HepG2 (cell line): ENCODE data around the gene FITM1. TPM values are rescaled to one million over a fixed set of nuclear protein-coding genes. Genes with fewer than 3 reads are reported as not detected.
A peak's percentile ranks its signal among the peaks of the same experiment; 100 is the strongest.

Experiments
- AGO2 ChIP-seq: fragments of 200-400 bp; formaldehyde crosslinking; optimal IDR thresholded peaks from 2 replicates; pipeline ENCODE3; 2017; ENCODE audit warnings: mild to moderate bottlenecking, low read depth, low read length, moderate library complexity
- AHR ChIP-seq: IDR thresholded peaks from 2 replicates; pipeline ENCODE4 v1.6.1; 2018; ENCODE audit warnings: missing genetic modification reagents, missing compliant biosample characterization
- BCL6 ChIP-seq: IDR thresholded peaks from 2 replicates; pipeline ENCODE4 v1.6.1; 2016; ENCODE audit warnings: missing genetic modification reagents, missing compliant biosample characterization
- DRAP1 ChIP-seq: IDR thresholded peaks from 2 replicates; pipeline ENCODE4 v1.6.1; 2016; ENCODE audit warnings: missing genetic modification reagents, missing compliant biosample characterization
- EHMT2 ChIP-seq: fragments of 200-600 bp; sonication (generic); IDR thresholded peaks from 2 replicates; pipeline ENCODE4 v1.7.0; 2017; ENCODE audit warnings: antibody characterized with exemption, low read depth, low read length, borderline replicate concordance
- HOXA7 ChIP-seq: sonication (generic); formaldehyde crosslinking; IDR thresholded peaks from 2 replicates; pipeline ENCODE4 v1.8.1; 2022; ENCODE audit warnings: mild to moderate bottlenecking, missing genetic modification reagents, moderate library complexity
- MZF1 ChIP-seq: sonication (generic); formaldehyde crosslinking; IDR thresholded peaks from 2 replicates; pipeline ENCODE4 v1.8.1; 2023; ENCODE audit warnings: mild to moderate bottlenecking, missing genetic modification reagents, borderline replicate concordance
- PRMT3 ChIP-seq: sonication (generic); formaldehyde crosslinking; IDR thresholded peaks from 2 replicates; pipeline ENCODE4 v1.8.1; 2022; ENCODE audit warnings: low read depth, mild to moderate bottlenecking, moderate library complexity, missing genetic modification reagents, borderline replicate concordance
- SALL1 ChIP-seq: sonication (generic); formaldehyde crosslinking; IDR thresholded peaks from 2 replicates; pipeline ENCODE4 v1.8.0; 2022; ENCODE audit warnings: mild to moderate bottlenecking, missing genetic modification reagents
- SAP130 ChIP-seq: IDR thresholded peaks from 2 replicates; pipeline ENCODE4 v1.6.1; 2016; ENCODE audit warnings: low read depth
- STAT5B ChIP-seq: sonication (generic); formaldehyde crosslinking; IDR thresholded peaks from 2 replicates; pipeline ENCODE4 v1.4.0; 2020; ENCODE audit warnings: missing genetic modification reagents
- THAP11 ChIP-seq: IDR thresholded peaks from 2 replicates; pipeline ENCODE4 v1.6.1; 2016; ENCODE audit warnings: missing biosample characterization, missing genetic modification reagents
- TOE1 ChIP-seq: sonication (generic); formaldehyde crosslinking; IDR thresholded peaks from 2 replicates; pipeline ENCODE4 v1.4.0; 2020; ENCODE audit warnings: mild to moderate bottlenecking, missing genetic modification reagents
- WIZ ChIP-seq: sonication (generic); formaldehyde crosslinking; IDR thresholded peaks from 2 replicates; pipeline ENCODE4 v1.5.1; 2020; ENCODE audit warnings: mild to moderate bottlenecking, missing genetic modification reagents
- ZBTB49 ChIP-seq: sonication (generic); formaldehyde crosslinking; IDR thresholded peaks from 2 replicates; pipeline ENCODE4 v1.4.0; 2020; ENCODE audit warnings: missing genetic modification reagents, borderline replicate concordance
- ZMYM4 ChIP-seq: sonication (generic); formaldehyde crosslinking; IDR thresholded peaks from 2 replicates; pipeline ENCODE4 v1.8.1; 2023; ENCODE audit warnings: mild to moderate bottlenecking, missing genetic modification reagents
- ZNF10 ChIP-seq: sonication (generic); formaldehyde crosslinking; IDR thresholded peaks from 2 replicates; pipeline ENCODE4 v1.4.0; 2020; ENCODE audit warnings: mild to moderate bottlenecking, low read depth, missing genetic modification reagents, borderline replicate concordance
- ZNF33B ChIP-seq: sonication (generic); formaldehyde crosslinking; IDR thresholded peaks from 2 replicates; pipeline ENCODE4 v1.5.1; 2020; ENCODE audit warnings: mild to moderate bottlenecking, missing genetic modification reagents
- ZNF362 ChIP-seq: sonication (generic); formaldehyde crosslinking; IDR thresholded peaks from 2 replicates; pipeline ENCODE4 v1.4.0; 2020; ENCODE audit warnings: missing genetic modification reagents, mild to moderate bottlenecking, borderline replicate concordance
- ZNF530 ChIP-seq: sonication (generic); formaldehyde crosslinking; IDR thresholded peaks from 2 replicates; pipeline ENCODE4 v1.5.0; 2020; ENCODE audit warnings: low read depth, mild to moderate bottlenecking, missing genetic modification reagents
- ZNF567 ChIP-seq: sonication (generic); formaldehyde crosslinking; IDR thresholded peaks from 2 replicates; pipeline ENCODE4 v1.8.1; 2023; ENCODE audit warnings: mild to moderate bottlenecking, missing genetic modification reagents, borderline replicate concordance
- ZNF639 ChIP-seq: conservative IDR thresholded peaks from 2 replicates; pipeline ENCODE4 v1.6.1; 2018; ENCODE audit warnings: missing genetic modification reagents
- ZNF773 ChIP-seq: sonication (generic); formaldehyde crosslinking; IDR thresholded peaks from 2 replicates; pipeline ENCODE4 v1.4.0; 2020; ENCODE audit warnings: missing genetic modification reagents, borderline replicate concordance
- ZSCAN12 ChIP-seq: sonication (generic); formaldehyde crosslinking; IDR thresholded peaks from 2 replicates; pipeline ENCODE4 v1.9.0; 2021; ENCODE audit warnings: mild to moderate bottlenecking, missing genetic modification reagents
- polyA plus RNA-seq, 8 experiments: library from polyadenylated mRNA; depleted of rRNA in 3 of 8; stranded (reverse) in 7 of 8; unstranded in 1 of 8; fragments of >200 nt; fragmentation: Illumina TruSeq in 4 of 8; extraction: Trizol in 4 of 8; gene quantifications; 2 replicates each; pipeline versions ENCODE4 v1.2.1 to v1.2.3, GENCODE V29; 2011 to 2016; ENCODE audit warnings: low read depth in 4 of 8, missing spikeins in 1 of 8, mixed read lengths in 1 of 8; ENCODE audit not compliant: insufficient read depth in 1 of 8
- total RNA-seq, 5 experiments: library from RNA; depleted of rRNA; stranded (reverse); fragments of >200 nt; fragmentation: Illumina TruSeq; extraction: Trizol; gene quantifications; 2 replicates each; pipeline ENCODE4 v1.2.3, GENCODE V29; 2016; ENCODE audit warnings: low read depth in 1 of 5

FITM1 gene
- total and polyA plus RNA-seq, 2 of the 13 experiments (the other 11 are each of a cell fraction or from before 2014, with no cell fraction given): 2.7 to 5.8 TPM

- TF ChIP-seq ZNF639 (CRISPR knock-in tag) (peak; percentile 78), EHMT2 (no peak), ZSCAN12 (CRISPR knock-in tag) (peak; percentile 73; the same call in 1 of the 2 replicates), BCL6 (CRISPR knock-in tag) (peak; percentile 57), SAP130 (CRISPR knock-in tag) (peak; percentile 97), ZMYM4 (no peak), ZNF33B (peak; percentile 79), STAT5B (CRISPR knock-in tag) (no peak; the same call in none of the 2 replicates), ZNF567 (CRISPR knock-in tag) (peak; percentile 86; the same call in 1 of the 2 replicates), MZF1 (0 out of 2 replicates have a peak, but pooled peaks have one; percentile 65), TOE1 (CRISPR knock-in tag) (peak; percentile 94), AGO2 (peak; percentile 97), ZBTB49 (CRISPR knock-in tag) (peak; percentile 57; the same call in 1 of the 2 replicates), ZNF530 (CRISPR knock-in tag) (no peak), WIZ (no peak; the same call in 1 of the 2 replicates), AHR (CRISPR knock-in tag) (peak; percentile 60; the same call in 1 of the 2 replicates), DRAP1 (CRISPR knock-in tag) (peak; percentile 93), ZNF362 (CRISPR knock-in tag) (0 out of 2 replicates have a peak, but pooled peaks have one; percentile 26), SALL1 (peak; percentile 95), ZNF10 (CRISPR knock-in tag) (0 out of 2 replicates have a peak, but pooled peaks have one; percentile 91), PRMT3 (CRISPR knock-in tag) (no peak), ZNF773 (CRISPR knock-in tag) (peak; percentile 86; the same call in 1 of the 2 replicates), HOXA7 (no peak), THAP11 (CRISPR knock-in tag) (peak; percentile 86)
Observed at GRCh38 chr14:24135834-24136683, 5.6 kb downstream of the FITM1 start, which contains the start of gene PSME1 (continued).
